ENCODE results near the gene CATSPER3. TPM values are rescaled to one million over a fixed set of nuclear protein-coding genes. Genes with fewer than 3 reads are reported as not detected.

Gene CATSPER3
- total RNA-seq, 1 experiment from 2014 or later = 0.50 TPM

- peaks cover 2% of the 10 kb centered on the region; the same call in 1 of the 2 replicates for H3K27me3 ChIP-seq (ENCODE audit: insufficient read depth, low read length)
- 100% methylated on average over 1 of the region's 16 CpGs for WGBS (ENCODE audit: extremely low coverage, insufficient read length, low lambda C conversion rate)
These were observed 52.6 kb downstream of the CATSPER3 start for GRCh38 chr5:135020111-135020895.

More at GRCh38 chr5:135020111-135020895, 52.6 kb downstream of the CATSPER3 start:
- Mint-ChIP-seq H3K4me1 (peaks cover 3% of the 10 kb centered on the region in 2 experiments; a peak in 2 of 4 replicates), H3K27me3 (ENCODE audit: low read depth) (peaks cover 86% of the 10 kb centered on the region), H3K4me3 (no peak overlapping the region), H3K9me3 (no peaks in the 10 kb centered on the region), H3K27ac (no peak overlapping the region), H3K36me3 (ENCODE audit: insufficient read depth in 1 of 3, low read depth in 3 of 3) (no peaks in the 10 kb centered on the region)
- Histone ChIP-seq H4K20me1 (ENCODE audit: control insufficient read depth, insufficient read depth, insufficient read length) (no peaks in the 10 kb centered on the region), H3K18ac (ENCODE audit: insufficient read length, low read depth, low read length) (no peak overlapping the region), H4K91ac (ENCODE audit: insufficient read length, low read depth, low read length) (no peak overlapping the region), H4K8ac (replicated peaks; ENCODE audit: insufficient read length, low read depth, low read length) (no peak overlapping the region), H2BK20ac (ENCODE audit: low read depth, low read length, poor library complexity, severe bottlenecking) (no peak overlapping the region), H3K4ac (ENCODE audit: low read depth, low read length) (no peak overlapping the region), H3K79me1 (ENCODE audit: insufficient read depth, low read depth, low read length, poor library complexity, severe bottlenecking) (no peaks in the 10 kb centered on the region), H3K9ac (ENCODE audit: extremely low read depth, insufficient read length, low read length) (no peak overlapping the region), H3K4me2 (ENCODE audit: insufficient read depth, insufficient read length, low read length) (no peak overlapping the region), H4K5ac (ENCODE audit: insufficient read length, low read depth, low read length) (no peak overlapping the region), H3K79me2 (ENCODE audit: insufficient read depth, low read length) (no peaks in the 10 kb centered on the region), H2BK5ac (ENCODE audit: insufficient read length, low read length) (no peak overlapping the region), H3K9me3 (ENCODE audit: control insufficient read depth, low read depth, low read length) (no peaks in the 10 kb centered on the region), H3T11ph (ENCODE audit: low read length) (no peak overlapping the region), H2BK12ac (ENCODE audit: insufficient read length, low read depth, low read length) (no peak overlapping the region), H2BK15ac (ENCODE audit: low read depth, low read length) (no peak overlapping the region; the same call in 1 of the 2 replicates), H3K27ac (ENCODE audit: insufficient read length, low read depth, low read length) (no peak overlapping the region), H3K23ac (ENCODE audit: insufficient read length, low read depth, low read length) (no peak overlapping the region), H2BK120ac (ENCODE audit: low read depth, low read length, poor library complexity, severe bottlenecking) (no peak overlapping the region), H3K4me1 (ENCODE audit: insufficient read depth, low read length) (no peaks in the 10 kb centered on the region), H2AK5ac (ENCODE audit: insufficient read length, low read length) (no peak overlapping the region), H3K56ac (ENCODE audit: insufficient read length, low read depth, low read length) (no peak overlapping the region), H3K14ac (ENCODE audit: insufficient read depth, low read length) (no peak overlapping the region), H3K23me2 (ENCODE audit: insufficient read length, low read depth, low read length, poor library complexity, severe bottlenecking) (no peaks in the 10 kb centered on the region), H2AFZ (ENCODE audit: low read length) (no peak overlapping the region)
- TF ChIP-seq, protein P1, sequence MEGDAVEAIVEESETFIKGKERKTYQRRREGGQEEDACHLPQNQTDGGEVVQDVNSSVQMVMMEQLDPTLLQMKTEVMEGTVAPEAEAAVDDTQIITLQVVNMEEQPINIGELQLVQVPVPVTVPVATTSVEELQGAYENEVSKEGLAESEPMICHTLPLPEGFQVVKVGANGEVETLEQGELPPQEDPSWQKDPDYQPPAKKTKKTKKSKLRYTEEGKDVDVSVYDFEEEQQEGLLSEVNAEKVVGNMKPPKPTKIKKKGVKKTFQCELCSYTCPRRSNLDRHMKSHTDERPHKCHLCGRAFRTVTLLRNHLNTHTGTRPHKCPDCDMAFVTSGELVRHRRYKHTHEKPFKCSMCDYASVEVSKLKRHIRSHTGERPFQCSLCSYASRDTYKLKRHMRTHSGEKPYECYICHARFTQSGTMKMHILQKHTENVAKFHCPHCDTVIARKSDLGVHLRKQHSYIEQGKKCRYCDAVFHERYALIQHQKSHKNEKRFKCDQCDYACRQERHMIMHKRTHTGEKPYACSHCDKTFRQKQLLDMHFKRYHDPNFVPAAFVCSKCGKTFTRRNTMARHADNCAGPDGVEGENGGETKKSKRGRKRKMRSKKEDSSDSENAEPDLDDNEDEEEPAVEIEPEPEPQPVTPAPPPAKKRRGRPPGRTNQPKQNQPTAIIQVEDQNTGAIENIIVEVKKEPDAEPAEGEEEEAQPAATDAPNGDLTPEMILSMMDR (conservative IDR thresholded peaks at IDR 0.05) = no peak
- DNase-seq = no peak

Data from H9 (cell line).